ENCODE results near the gene ELF2.

- TF ChIP-seq CTCF (IDR thresholded peaks at IDR 0.05) (no peak), POLR2AphosphoS5 (IDR thresholded peaks at IDR 0.05; ENCODE audit: low read depth, low read length) (no peak)
These were observed 19.4 kb upstream of the ELF2 start for GRCh38 chr4:139196462-139196861.

Data from Panc1 (cell line).